ENCODE measurements around the gene TMEM184B. TPM values are rescaled to one million over a fixed set of nuclear protein-coding genes. Genes with fewer than 3 reads are reported as not detected.
A peak's percentile ranks its signal among the peaks of the same experiment; 100 is the strongest.

Gene TMEM184B
- total RNA-seq, 1 donor from 2014 or later: 60.3 TPM

DNA sequence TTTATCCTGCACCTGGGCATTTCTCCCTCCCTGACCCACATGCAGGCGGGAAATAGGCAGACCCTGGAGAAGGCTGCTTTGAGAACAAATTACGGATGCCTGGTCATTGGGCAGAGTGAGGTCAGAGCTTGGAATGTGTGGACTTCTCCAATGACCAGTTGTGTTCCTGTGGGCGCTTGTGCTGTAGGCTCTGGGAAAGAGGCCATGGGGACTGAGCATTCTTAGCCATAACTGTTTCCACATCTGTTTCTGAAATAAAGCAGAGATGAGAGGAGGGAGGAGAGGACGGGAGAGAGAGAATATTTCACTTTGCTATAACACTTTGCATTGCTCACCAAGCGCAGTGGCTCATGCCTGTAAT, 11.2 kb upstream of the TMEM184B start:
- TF ChIP-seq CTCF (conservative IDR thresholded peaks at IDR 0.05): no peak
- peaks cover 5% of the 10 kb centered on the region for H3K27me3 Mint-ChIP-seq (ENCODE audit: low read depth)
- H3K36me3 Mint-ChIP-seq (ENCODE audit: low read depth): peaks cover 5% of the 10 kb centered on the region
- peaks cover 24% of the 10 kb centered on the region for H3K4me1 Mint-ChIP-seq
- no peak overlapping the region for H3K4me3 Mint-ChIP-seq
- no peaks in the 10 kb centered on the region for H3K9me3 Mint-ChIP-seq
- H3K27ac Mint-ChIP-seq (ENCODE audit: unreplicated experiment): no peak overlapping the region
- DNase-seq (ENCODE audit: low read depth, low spot score): no peak

- no peak for TF ChIP-seq CTCF (conservative IDR thresholded peaks at IDR 0.05)
- Mint-ChIP-seq H3K27me3 (ENCODE audit: low read depth) (peaks cover 5% of the 10 kb centered on the region), H3K9me3 (no peaks in the 10 kb centered on the region), H3K4me1 (peaks cover 27% of the 10 kb centered on the region), H3K36me3 (ENCODE audit: low read depth) (peaks cover 5% of the 10 kb centered on the region), H3K27ac (ENCODE audit: unreplicated experiment) (no peak overlapping the region), H3K4me3 (peak overlapping the region; percentile 27)
- DNase-seq (ENCODE audit: low read depth, low spot score): no peak
These were observed 9.6 kb upstream of the TMEM184B start for GRCh38 chr22:38282397-38282796.

DNA sequence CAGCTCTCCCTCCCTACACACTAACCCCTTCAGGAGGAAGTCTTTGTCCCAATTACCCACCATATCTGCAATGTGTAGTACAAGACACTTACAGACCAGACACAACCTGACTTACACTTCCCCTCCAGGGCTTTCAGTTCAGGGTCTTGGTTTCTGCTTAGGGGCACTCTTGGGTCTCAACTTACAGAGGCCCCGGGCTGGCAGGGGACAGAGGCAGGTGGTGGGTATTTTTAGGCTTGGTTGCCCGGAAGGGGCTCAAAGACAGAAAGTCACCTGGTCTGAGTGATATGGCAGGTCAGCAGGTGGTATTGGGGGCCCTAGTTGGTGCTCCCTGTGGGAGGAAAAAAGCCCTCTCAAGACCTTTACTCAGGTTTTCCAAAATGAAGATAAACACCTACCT, 3.4 kb upstream of the TMEM184B start:
- TF ChIP-seq CTCF (conservative IDR thresholded peaks at IDR 0.05): no peak
- DNase-seq (ENCODE audit: low read depth, low spot score): no peak
- Mint-ChIP-seq H3K4me3 (peak overlapping the region; percentile 61), H3K4me1 (peaks cover 39% of the 10 kb centered on the region), H3K36me3 (ENCODE audit: low read depth) (no peaks in the 10 kb centered on the region), H3K27me3 (ENCODE audit: low read depth) (no peaks in the 10 kb centered on the region), H3K27ac (ENCODE audit: unreplicated experiment) (no peak overlapping the region), H3K9me3 (no peaks in the 10 kb centered on the region)

- no peak for TF ChIP-seq CTCF (conservative IDR thresholded peaks at IDR 0.05)
- DNase-seq (ENCODE audit: low read depth, low spot score): no peak
- Mint-ChIP-seq H3K36me3 (ENCODE audit: low read depth) (no peaks in the 10 kb centered on the region), H3K4me1 (peaks cover 54% of the 10 kb centered on the region), H3K9me3 (no peaks in the 10 kb centered on the region), H3K4me3 (peak overlapping the region; percentile 94), H3K27ac (ENCODE audit: unreplicated experiment) (peak overlapping the region; percentile 88), H3K27me3 (ENCODE audit: low read depth) (no peaks in the 10 kb centered on the region)
These were observed 471 bp upstream of the TMEM184B start for GRCh38 chr22:38273135-38273826.

DNA sequence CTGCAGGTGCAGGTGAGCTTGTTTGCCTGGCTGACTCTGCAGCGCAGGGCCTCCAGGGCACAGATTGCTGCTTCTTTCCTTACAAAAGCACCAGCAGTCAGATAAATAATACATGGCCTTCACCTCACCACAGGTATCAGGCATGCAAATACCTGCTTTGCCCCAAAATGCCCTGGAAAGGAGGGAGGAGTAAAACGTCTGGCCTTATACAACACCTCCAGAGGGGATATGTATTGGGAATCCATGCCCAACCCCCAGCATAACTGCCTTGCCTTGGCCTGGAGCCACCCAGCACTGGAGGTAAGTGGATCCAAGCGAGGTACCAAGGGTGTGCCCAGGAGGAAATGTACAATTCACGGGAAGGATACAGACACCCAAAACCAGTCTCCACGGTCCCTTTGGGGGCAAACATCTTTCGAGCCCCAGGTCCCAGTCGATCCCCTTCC, 860 bp downstream of the TMEM184B start:
- no peaks in the 10 kb centered on the region for H3K9me3 Mint-ChIP-seq
- H3K4me3 Mint-ChIP-seq: peak overlapping the region; percentile 92
- H3K4me1 Mint-ChIP-seq: peaks cover 54% of the 10 kb centered on the region
- H3K27me3 Mint-ChIP-seq (ENCODE audit: low read depth): no peaks in the 10 kb centered on the region
- DNase-seq (ENCODE audit: low read depth, low spot score): no peak
- H3K36me3 Mint-ChIP-seq (ENCODE audit: low read depth): no peaks in the 10 kb centered on the region
- H3K27ac Mint-ChIP-seq (ENCODE audit: unreplicated experiment): no peak overlapping the region
- no peak for TF ChIP-seq CTCF (conservative IDR thresholded peaks at IDR 0.05)

All from neural crest cell (in vitro differentiated cells).